H1 (cell line): ENCODE results near the gene CS. TPM values are rescaled to one million over a fixed set of nuclear protein-coding genes. Genes with fewer than 3 reads are reported as not detected.

Experiments
- GABPA ChIP-seq: IDR thresholded peaks from 2 replicates; pipeline ENCODE4 v1.6.1; 2011; ENCODE audit warnings: mild to moderate bottlenecking, low read length, moderate library complexity, borderline replicate concordance; ENCODE audit not compliant: insufficient read depth
- POU5F1 ChIP-seq: IDR thresholded peaks from 2 replicates; pipeline ENCODE4 v1.6.1; 2011; ENCODE audit warnings: low read depth, mild to moderate bottlenecking, low read length, moderate library complexity
- SUZ12 ChIP-seq: fragments of 200-600 bp; sonication (generic); IDR thresholded peaks from 2 replicates; pipeline ENCODE4 v1.6.1; 2012; ENCODE audit warnings: mild to moderate bottlenecking, inconsistent platforms, low read length, moderate library complexity, mixed read lengths
- polyA plus RNA-seq, 7 experiments: library from polyadenylated mRNA; depleted of rRNA in 3 of 7; stranded (reverse) in 5 of 7; unstranded in 2 of 7; fragments of >200 nt in 5 of 7; fragments of 200-250 nt in 2 of 7; gene quantifications; 1 replicate in 5 of 7; 2 replicates in 1 of 7; 4 replicates in 1 of 7; pipeline versions ENCODE4 v1.2.1 to v1.2.3, GENCODE V29; 2011 to 2013; ENCODE audit warnings: missing spikeins in 2 of 7, mixed read lengths in 2 of 7
- total RNA-seq: library from RNA; stranded (reverse); fragmentation: NEBNext Ultra II Directional; extraction: Animal tissue kit (Norgen Biotek cat#: 25700); gene quantifications from 2 replicates; pipeline ENCODE4 v1.2.1, GENCODE V29; 2021

The CS gene
- total and polyA plus RNA-seq, 2 of the 8 experiments (the other 6 are each of a cell fraction or from before 2014, with no cell fraction given) = 96.6 to 238 TPM

- TF ChIP-seq POU5F1 = no peak
- TF ChIP-seq GABPA = no peak
- TF ChIP-seq SUZ12 = no peak
Observed at GRCh38 chr12:56260921-56261320, 39.2 kb downstream of the CS start (continued).
